Fibroblast of villous mesenchyme (primary cell): ENCODE measurements around the gene PFN1. TPM values are rescaled to one million over a fixed set of nuclear protein-coding genes. Genes with fewer than 3 reads are reported as not detected.
A peak's percentile ranks its signal among the peaks of the same experiment; 100 is the strongest.

ENCODE experiments used
- DNase-seq: peaks from one replicate; pipeline ENCODE4 v3.0.0-alpha.2; 2010; ENCODE audit warnings: low read depth
- H3K4me3 ChIP-seq: 2 replicates; pipeline ENCODE4 v1.5.1; 2011; ENCODE audit warnings: low read depth, mild to moderate bottlenecking, low read length
- total RNA-seq: library from RNA; depleted of rRNA; stranded (reverse); fragments of >200 nt; gene quantifications from 2 replicates; pipeline ENCODE4 v1.2.3, GENCODE V29; 2012
- TF ChIP-seq, protein P1 (sequence below): IDR thresholded peaks from 2 replicates; pipeline ENCODE4 v1.5.1; 2012; ENCODE audit warnings: low read depth, mild to moderate bottlenecking, low read length; ENCODE audit not compliant: insufficient read depth

PFN1 gene
- total RNA-seq, 1 donor: 581 TPM

DNA sequence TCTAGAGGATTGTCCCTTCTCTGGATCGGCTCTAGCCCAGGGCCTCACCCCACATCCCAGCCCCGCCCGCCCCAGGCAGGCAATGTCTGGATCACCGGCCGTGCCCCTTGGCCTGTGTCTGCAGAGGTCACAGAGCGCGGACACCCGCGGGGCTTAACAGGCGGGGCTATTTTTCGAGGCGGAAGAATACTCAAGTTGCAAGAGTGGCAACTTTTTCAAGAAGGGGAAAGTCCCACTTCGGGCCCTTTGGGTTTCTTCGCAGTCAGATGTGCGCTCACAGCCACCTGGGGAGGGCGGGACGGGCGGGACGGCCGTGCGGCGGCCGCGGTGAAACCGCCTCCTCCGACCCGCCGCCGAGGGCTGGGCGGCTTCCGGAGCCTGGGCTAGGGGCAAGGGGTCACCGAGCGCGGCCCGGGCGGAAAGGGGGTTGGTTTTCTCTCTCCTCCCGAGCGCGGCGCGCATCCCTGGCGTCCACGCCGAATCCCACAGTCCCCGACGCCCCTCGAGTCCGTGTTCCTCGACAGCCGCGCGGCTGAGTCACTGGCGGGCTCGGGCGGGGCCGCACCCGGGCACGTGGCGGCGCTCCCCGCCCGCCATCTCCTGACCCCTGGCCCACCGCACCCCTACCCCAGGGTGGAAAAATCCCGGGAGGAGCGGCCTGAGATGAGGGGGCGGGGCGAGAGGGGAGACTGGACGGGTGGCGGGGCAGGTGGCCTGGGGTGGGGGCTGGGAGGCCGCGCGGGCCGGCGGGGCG is 1.2 kb upstream of the PFN1 start:
- TF ChIP-seq, protein P1, sequence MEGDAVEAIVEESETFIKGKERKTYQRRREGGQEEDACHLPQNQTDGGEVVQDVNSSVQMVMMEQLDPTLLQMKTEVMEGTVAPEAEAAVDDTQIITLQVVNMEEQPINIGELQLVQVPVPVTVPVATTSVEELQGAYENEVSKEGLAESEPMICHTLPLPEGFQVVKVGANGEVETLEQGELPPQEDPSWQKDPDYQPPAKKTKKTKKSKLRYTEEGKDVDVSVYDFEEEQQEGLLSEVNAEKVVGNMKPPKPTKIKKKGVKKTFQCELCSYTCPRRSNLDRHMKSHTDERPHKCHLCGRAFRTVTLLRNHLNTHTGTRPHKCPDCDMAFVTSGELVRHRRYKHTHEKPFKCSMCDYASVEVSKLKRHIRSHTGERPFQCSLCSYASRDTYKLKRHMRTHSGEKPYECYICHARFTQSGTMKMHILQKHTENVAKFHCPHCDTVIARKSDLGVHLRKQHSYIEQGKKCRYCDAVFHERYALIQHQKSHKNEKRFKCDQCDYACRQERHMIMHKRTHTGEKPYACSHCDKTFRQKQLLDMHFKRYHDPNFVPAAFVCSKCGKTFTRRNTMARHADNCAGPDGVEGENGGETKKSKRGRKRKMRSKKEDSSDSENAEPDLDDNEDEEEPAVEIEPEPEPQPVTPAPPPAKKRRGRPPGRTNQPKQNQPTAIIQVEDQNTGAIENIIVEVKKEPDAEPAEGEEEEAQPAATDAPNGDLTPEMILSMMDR: no peak

GRCh38 chr17:4948931-4949320 is 596 bp upstream of the PFN1 start:
- TF ChIP-seq, protein P1: no peak
- peak overlapping the region; percentile 98 for H3K4me3 ChIP-seq
- peak; percentile 91 for DNase-seq

More for the DNA sequence above, 1.2 kb upstream of the PFN1 start:
- DNase-seq: peak; percentile 88
- peak overlapping the region; percentile 98 for H3K4me3 ChIP-seq

GRCh38 chr17:4947411-4948165 is 742 bp downstream of the PFN1 start:
- peak overlapping the region; percentile 98 for H3K4me3 ChIP-seq
- DNase-seq: peak; percentile 69
- TF ChIP-seq, protein P1: no peak

DNA sequence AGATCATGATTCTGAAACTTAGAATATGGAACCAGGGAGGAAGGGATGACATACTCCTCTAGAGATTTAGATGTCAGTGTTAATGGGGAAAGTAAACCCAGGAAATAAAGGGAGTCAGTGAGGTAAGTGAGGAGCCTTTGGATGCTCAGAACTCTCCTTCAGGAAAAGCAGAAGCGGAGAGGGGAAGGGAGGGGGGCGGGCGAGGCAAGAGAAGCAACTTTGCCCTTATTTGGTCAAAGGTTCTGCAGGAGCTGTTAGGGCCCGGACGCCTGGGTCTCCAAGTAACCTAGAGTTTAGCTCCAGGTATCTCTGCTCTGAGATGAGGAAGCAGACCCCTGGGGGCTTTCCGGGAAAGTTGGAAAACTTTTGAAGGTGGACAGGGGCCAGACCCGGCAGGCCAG is 1.3 kb downstream of the PFN1 start:
- H3K4me3 ChIP-seq: peak overlapping the region; percentile 98
- no peak for DNase-seq
- TF ChIP-seq, protein P1: no peak

GRCh38 chr17:4946312-4946976 is 1.9 kb downstream of the PFN1 start:
- peak overlapping the region; percentile 98 for H3K4me3 ChIP-seq
- TF ChIP-seq, protein P1: no peak
- no peak for DNase-seq

DNA sequence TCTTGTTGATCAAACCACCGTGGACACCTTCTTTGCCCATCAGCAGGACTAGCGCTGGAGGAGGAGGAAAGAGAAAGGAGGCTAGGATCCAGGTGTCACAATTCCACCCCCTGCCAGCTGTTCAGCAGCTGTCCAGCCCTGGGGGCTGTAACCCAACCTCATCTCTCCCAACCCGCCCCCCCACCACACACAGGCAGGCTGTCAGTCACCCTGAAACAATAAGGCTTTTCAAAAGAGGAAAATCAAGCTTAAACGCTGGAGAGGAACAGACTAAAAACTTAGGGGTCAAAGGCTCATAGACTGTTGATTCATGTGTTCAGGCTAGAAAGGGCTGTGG is 2.4 kb downstream of the PFN1 start:
- TF ChIP-seq, protein P1: no peak
- peak overlapping the region; percentile 98 for H3K4me3 ChIP-seq
- DNase-seq: no peak
